NCI-H524 treated with DMSO at 0.1 percent for 48 hours (cell line): Measurements from ENCODE around the gene BMI1.

Experiments
- DNase-seq: peaks from one replicate; lab custom pipeline; 2025; lab: John Stamatoyannopoulos, UW

Gene BMI1

DNA sequence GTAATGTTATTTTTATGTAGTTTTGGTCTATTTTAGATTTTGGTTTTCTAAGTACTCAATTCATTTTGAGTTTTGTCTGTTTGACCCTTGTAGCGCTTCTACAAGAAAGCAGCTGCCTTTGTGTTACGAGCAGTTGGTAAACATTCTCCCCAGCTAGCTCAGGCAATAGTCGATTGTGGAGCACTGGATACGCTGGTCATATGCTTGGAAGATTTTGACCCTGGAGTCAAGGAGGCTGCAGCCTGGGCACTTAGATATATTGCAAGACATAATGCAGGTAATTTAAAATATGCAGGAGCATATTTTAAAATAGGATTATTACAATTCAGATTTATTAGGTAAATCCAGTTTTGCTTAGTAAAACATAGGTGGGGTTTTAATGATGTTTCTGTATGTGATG is 47.5 kb downstream of the BMI1 start:
- DNase-seq: no peak

DNA sequence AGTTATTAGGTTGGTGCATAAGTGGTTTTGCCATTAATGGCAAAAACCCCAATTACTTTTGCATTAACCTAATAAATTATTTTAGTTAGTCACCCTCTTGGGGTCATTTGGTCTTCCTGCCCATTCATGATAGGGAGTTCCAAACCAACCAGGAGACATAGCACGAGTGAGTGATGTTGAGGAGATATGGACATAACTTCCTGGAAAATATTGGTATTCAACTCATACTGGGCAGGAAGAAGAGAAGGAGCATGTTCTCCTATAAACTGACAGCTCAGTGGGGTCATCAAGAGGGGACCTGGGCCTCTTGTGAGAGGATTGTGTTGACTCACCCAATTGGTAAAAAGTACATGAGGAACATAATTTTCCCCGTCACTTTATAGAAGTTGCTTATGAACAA is 48.1 kb downstream of the BMI1 start:
- no peak for DNase-seq

DNA sequence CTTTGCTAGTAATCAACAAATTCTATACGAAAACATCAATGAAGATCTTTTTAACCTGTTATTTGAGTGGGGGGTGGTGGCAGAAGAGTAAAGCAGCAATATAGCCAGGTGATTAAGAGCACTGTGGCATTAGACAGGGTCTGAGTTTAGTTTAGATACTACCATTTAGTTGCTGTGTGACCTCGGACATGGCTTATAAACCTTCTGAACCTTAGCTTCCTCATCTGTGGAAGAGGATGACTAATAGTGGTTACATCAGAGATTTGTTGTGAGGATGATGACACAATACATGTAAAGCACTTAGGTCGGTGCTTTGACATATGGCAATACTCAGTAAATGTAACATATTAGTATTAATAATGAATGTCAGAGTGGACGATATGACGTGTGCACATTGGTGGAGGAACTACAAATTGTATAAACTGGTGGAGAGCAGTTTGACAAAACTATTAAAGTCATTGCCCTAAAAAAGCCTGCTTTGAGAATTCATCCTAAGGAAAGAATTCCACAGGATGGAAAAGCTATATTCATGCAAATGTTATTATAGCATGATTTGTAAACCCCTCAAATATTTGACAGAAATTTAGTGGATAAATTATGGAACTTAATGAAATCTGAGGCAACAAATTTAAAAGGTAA is 48.7 kb downstream of the BMI1 start:
- no peak for DNase-seq

DNA sequence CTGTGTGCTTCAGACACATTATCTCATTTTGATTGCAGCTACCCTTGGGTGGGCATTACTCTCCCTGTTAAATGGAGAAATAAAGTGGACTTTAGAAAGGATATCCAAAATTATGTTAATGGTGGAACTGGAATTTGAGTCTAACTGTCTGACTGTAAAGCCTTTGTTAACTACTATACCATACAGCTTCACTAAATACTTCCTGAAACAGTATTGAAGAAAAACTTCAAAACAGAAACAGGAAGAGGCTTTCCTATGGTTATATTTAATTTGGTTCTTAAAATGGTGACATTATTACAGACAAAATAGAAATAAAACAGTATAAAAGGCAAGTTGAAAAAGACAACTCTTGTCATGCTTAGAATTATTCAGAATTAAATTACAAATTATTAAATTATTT is 49.4 kb downstream of the BMI1 start:
- DNase-seq: no peak

DNA sequence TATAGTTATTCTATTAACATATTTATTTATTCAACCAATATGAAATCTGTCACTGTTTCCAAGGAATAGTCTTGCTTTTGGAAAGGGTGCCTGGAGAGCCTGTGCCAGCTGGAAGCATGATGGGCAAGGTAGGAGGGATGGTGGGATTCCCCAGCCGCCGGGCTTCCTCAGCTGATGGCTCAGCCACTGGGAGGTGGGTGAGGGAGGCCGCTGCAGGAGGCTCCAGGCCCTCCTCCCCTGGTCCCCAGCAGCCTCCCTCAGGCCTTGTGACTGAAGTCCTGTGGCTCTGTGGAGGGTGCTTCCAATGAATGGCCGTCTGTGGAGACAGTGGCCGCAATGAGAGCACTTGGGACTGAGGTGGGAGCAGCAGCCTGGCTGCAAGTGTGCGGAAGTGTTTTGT is 51.4 kb downstream of the BMI1 start:
- DNase-seq: no peak

DNA sequence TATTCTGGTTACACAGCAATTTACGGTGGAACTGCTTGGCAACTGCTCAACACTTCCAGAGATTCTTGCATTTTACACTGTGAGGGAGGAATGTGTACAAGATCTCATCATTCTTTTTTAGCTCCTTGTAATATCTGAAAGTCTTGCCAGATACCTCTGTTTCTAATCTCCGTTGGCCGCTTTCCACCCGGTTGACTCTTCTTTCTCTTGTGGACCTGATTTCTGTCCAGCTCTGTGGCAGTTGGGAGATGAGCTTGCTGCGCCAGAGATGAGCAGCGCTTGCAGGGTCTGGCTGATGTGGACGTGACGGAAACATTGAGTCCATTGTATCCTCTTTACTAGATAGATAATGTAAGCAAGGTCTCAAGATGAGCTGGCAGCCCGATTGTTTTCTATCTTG is 52.0 kb downstream of the BMI1 start:
- no peak for DNase-seq

DNA sequence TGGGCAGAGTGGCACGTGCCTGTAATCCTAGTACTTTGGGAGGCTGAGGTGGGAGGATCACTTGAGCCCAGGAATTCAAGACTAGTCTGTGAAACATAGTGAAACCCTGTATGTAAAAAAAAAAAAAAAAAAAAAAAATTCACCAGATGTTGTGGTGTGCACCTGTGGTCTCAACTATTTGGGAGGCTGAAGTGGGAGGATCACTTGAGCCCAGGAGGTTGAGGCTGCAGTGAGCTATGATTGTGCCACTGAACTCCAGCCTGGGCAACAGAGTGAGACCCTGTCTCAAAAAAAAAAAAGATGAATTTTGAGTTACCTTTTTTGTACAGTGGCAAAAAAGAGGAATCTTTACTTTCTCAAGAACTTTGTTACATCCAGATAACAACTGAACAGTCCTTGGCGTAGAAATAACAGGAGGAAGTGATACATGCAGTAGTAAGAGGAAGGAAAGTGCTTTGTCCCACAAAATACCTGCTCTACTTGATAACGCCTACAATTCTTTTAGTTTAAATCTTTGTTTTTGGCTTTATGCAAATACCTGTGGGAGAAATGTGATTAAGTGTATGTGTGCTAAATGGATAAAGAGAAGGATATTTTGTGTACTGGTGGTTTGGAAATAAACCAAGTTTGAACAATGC is 53.7 kb downstream of the BMI1 start:
- DNase-seq: no peak

DNA sequence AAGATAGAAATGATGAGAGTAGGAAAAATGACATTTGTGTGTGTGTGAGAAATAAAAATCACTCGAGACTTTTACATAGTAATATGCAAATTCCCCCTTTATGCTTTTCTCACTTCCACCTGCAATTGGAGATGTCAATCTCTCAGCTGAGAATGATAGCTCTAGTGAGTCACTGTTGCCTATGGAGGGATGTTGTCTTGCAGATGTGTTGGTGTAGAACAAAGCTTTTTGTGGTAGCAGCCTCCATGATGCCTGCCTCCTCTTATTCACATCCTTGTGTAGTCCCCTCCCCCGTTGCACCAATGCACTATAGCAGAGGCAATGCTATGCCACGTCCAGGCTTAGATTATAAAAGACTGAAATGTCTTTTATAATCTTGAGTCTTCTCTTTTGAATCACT is 58.2 kb downstream of the BMI1 start:
- no peak for DNase-seq
